HUES64 (cell line): Measurements from ENCODE around the gene RNF212.

Source experiments
- H3K27ac ChIP-seq: 2 replicates; pipeline ENCODE4 v1.7.0; 2013; ENCODE audit warnings: low read depth, low read length, inconsistent platforms
- H3K27me3 ChIP-seq: 2 replicates; pipeline ENCODE4 v1.6.1; 2013; ENCODE audit warnings: mild to moderate bottlenecking, low read length; ENCODE audit not compliant: insufficient read depth
- H3K36me3 ChIP-seq: 2 replicates; pipeline ENCODE4 v1.6.1; 2013; ENCODE audit warnings: mild to moderate bottlenecking, low read length; ENCODE audit not compliant: insufficient read depth
- H3K4me1 ChIP-seq: 2 replicates; pipeline ENCODE4 v1.6.1; 2013; ENCODE audit warnings: mild to moderate bottlenecking, low read length, moderate library complexity; ENCODE audit not compliant: insufficient read depth
- H3K4me3 ChIP-seq: 2 replicates; pipeline ENCODE4 v1.5.1; 2013; ENCODE audit warnings: mild to moderate bottlenecking, low read length, moderate library complexity
- H3K9ac ChIP-seq: 2 replicates; pipeline ENCODE4 v1.6.1; 2013; ENCODE audit warnings: mild to moderate bottlenecking, low read depth, low read length
- H3K9me3 ChIP-seq: 2 replicates; pipeline ENCODE4 v1.6.1; 2013; ENCODE audit warnings: low read depth, low read length; ENCODE audit not compliant: insufficient read depth
- whole genome bisulfite sequencing: fragments of 150-250, 120-280 bp; methylation state at CpG from one replicate; pipeline ENCODE4 v1.1.7; 2013; ENCODE audit warnings: missing lambda C conversion rate; 5-methylcytosine and 5-hydroxymethylcytosine counted together

The RNF212 gene

GRCh38 chr4:1029529-1029928, 83.8 kb downstream of the RNF212 start:
- Histone ChIP-seq H3K9me3 (no peaks in the 10 kb centered on the region), H3K9ac (no peak overlapping the region), H3K27me3 (no peaks in the 10 kb centered on the region), H3K4me3 (no peak overlapping the region), H3K36me3 (peaks cover 15% of the 10 kb centered on the region), H3K4me1 (no peaks in the 10 kb centered on the region; the same call in 1 of the 2 replicates), H3K27ac (no peak overlapping the region)
- WGBS, result 93% methylated on average over 17 of the region's 17 CpGs

DNA sequence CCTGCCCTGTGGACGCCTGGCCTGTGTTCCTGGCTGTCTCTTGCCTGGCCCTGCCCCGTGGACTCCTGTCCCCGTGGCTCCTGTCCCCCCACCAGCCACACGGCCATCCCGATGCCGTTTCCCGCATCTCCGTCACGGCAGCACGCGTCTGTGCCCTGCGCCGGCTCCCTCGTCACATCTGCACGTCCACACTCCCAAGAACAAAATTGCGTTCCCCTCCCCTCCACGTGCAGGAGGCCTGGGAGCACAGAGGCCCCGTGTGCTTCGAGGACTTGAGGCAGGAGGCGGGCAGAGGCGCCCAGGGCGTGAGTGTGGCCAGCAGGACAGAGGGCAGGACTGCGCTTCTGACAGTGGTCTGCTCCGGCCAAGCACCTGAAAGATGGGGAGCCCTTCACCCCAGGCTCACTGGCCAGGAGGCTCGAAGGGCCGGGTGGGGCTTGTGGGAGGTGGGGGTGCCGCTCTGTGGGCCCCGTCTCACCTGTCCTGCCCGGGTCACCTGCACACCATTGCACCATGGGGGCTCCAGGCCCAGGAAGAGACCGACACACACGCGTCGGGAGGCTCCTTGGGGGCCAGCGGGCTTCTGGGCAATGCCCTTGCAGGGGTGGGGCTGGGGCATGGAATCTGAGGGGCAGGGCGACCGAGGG, 84.7 kb downstream of the RNF212 start:
- peaks cover 18% of the 10 kb centered on the region for H3K36me3 ChIP-seq

DNA sequence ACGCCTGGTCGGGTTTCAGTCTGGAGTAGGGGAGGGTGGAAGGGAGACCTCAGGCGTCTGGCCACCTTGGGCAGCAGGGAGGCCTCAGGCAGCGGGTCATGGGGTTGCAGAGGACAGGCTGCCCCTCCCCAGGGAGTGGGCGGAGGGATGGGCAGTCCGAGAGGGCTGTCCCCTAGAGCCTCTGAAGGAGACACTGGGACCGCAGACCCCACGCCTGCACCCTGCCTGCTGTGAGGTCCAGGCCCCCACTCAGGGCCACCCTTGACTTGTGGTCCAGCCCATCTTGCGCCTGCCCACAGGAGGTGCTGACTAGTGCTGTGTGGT, 85.5 kb downstream of the RNF212 start:
- Histone ChIP-seq H3K27ac (no peak overlapping the region), H3K27me3 (no peaks in the 10 kb centered on the region), H3K36me3 (peaks cover 18% of the 10 kb centered on the region), H3K4me3 (no peak overlapping the region), H3K4me1 (no peaks in the 10 kb centered on the region; the same call in 1 of the 2 replicates), H3K9me3 (no peaks in the 10 kb centered on the region), H3K9ac (no peak overlapping the region)
- WGBS, result 84% methylated on average over 9 of the region's 9 CpGs

More for the DNA sequence above, 84.7 kb downstream of the RNF212 start:
- Histone ChIP-seq H3K4me1 (no peaks in the 10 kb centered on the region; the same call in 1 of the 2 replicates), H3K27ac (no peak overlapping the region), H3K9ac (no peak overlapping the region), H3K9me3 (no peaks in the 10 kb centered on the region), H3K27me3 (no peaks in the 10 kb centered on the region), H3K4me3 (no peak overlapping the region)
- 92% methylated on average over 36 of the region's 36 CpGs for WGBS

DNA sequence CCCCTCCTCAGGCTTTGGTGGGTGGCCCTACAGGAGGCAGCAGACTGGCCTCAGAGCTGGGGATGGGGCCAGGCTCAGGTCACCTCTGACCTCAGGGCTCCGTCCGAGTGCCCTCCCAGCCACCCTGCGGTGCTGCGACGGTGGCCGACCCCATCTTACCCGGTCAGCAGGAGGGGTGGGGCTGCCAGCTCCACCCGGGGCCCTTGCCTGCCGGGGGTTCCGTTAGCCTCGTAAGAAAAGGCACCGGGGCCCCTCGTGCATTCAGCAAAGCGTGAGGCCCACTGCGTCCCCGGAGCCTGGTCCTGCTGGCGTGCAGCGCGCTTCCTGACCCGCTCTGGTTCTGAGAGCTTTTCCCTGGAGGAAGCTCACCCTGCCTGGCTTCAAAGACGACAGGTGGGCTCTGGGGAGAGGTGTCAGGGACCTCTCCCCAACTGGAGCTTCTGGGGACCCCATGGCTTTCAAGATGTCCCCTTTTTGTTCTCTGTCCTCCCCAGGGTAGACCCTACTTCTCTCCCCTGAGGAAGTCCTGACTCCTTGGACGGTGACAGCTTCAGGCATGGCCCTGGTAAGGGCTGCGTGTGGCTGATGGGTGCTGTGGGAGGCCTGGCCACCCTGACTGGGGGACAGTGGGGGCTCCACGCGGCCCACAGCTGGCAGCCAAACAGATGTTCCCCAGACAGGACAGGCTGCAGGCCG, 86.0 kb downstream of the RNF212 start:
- H3K27ac ChIP-seq, result no peak overlapping the region
- no peak overlapping the region for H3K4me3 ChIP-seq
- H3K4me1 ChIP-seq, result no peaks in the 10 kb centered on the region; the same call in 1 of the 2 replicates
- H3K27me3 ChIP-seq, result no peaks in the 10 kb centered on the region
- H3K9ac ChIP-seq, result no peak overlapping the region
- H3K36me3 ChIP-seq, result peaks cover 18% of the 10 kb centered on the region
- 82% methylated on average over 26 of the region's 26 CpGs for WGBS
- no peaks in the 10 kb centered on the region for H3K9me3 ChIP-seq

- Histone ChIP-seq H3K27me3 (no peaks in the 10 kb centered on the region), H3K9ac (no peak overlapping the region), H3K4me3 (no peak overlapping the region), H3K4me1 (no peaks in the 10 kb centered on the region; the same call in 1 of the 2 replicates), H3K27ac (no peak overlapping the region), H3K36me3 (peaks cover 18% of the 10 kb centered on the region), H3K9me3 (no peaks in the 10 kb centered on the region)
- 66% methylated on average over 17 of the region's 17 CpGs for WGBS
Observed at GRCh38 chr4:1026115-1026514, 87.2 kb downstream of the RNF212 start.

DNA sequence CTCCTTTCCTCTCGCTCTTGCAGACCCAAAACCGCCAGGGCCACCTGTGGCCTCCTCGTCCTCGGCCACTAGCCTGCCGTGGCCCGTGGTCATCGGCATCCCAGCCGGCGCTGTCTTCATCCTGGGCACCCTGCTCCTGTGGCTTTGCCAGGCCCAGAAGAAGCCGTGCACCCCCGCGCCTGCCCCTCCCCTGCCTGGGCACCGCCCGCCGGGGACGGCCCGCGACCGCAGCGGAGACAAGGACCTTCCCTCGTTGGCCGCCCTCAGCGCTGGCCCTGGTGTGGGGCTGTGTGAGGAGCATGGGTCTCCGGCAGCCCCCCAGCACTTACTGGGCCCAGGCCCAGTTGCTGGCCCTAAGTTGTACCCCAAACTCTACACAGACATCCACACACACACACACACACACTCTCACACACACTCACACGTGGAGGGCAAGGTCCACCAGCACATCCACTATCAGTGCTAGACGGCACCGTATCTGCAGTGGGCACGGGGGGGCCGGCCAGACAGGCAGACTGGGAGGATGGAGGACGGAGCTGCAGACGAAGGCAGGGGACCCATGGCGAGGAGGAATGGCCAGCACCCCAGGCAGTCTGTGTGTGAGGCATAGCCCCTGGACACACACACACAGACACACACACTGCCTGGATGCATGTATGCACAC, 88.3 kb downstream of the RNF212 start:
- Histone ChIP-seq H3K9ac (no peak overlapping the region), H3K4me1 (no peaks in the 10 kb centered on the region), H3K4me3 (no peak overlapping the region), H3K27me3 (no peaks in the 10 kb centered on the region), H3K36me3 (peaks cover 18% of the 10 kb centered on the region), H3K27ac (no peak overlapping the region), H3K9me3 (no peaks in the 10 kb centered on the region)
- 95% methylated on average over 32 of the region's 32 CpGs for WGBS

- H3K36me3 ChIP-seq, result peaks cover 18% of the 10 kb centered on the region
- H3K4me3 ChIP-seq, result no peak overlapping the region
- H3K27ac ChIP-seq, result no peak overlapping the region
- no peak overlapping the region for H3K9ac ChIP-seq
- H3K27me3 ChIP-seq, result no peaks in the 10 kb centered on the region
- H3K4me1 ChIP-seq, result no peaks in the 10 kb centered on the region
- 96% methylated on average over 75 of the region's 83 CpGs for WGBS
- H3K9me3 ChIP-seq, result no peaks in the 10 kb centered on the region
Observed at GRCh38 chr4:1023895-1024740, 89.2 kb downstream of the RNF212 start.

DNA sequence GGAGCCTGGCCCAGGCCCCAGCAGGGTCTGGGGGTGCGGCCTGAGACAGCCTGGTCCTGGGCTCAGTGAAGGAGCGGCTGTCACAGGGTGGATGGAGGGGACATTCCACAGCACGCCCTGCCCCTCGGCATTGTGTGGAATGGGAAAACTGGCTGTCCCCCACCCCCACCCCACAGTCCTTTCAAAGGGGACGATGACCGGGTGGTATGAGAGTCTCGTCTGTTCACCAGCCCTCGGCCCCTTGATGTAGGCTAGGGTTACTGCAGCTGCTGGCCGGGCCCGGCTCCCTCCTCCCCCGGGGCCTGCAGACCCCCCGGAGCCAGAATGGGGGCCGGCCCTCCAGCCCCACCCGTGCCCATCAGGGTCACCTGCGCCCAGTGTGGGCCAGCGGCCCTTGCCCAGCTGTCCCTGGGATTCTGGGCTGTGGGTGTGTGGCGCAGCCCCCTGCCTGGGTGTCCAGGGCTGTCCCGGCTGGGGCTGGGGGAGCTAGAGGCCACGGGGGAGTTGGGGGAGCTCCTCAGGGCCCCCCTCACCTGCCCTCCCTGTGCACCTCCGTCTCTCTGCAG, 90.2 kb downstream of the RNF212 start:
- H3K36me3 ChIP-seq, result peaks cover 18% of the 10 kb centered on the region
- no peaks in the 10 kb centered on the region for H3K9me3 ChIP-seq
- H3K27me3 ChIP-seq, result no peaks in the 10 kb centered on the region
- 92% methylated on average over 19 of the region's 20 CpGs for WGBS
- H3K27ac ChIP-seq, result no peak overlapping the region
- no peaks in the 10 kb centered on the region for H3K4me1 ChIP-seq
- H3K9ac ChIP-seq, result no peak overlapping the region
- H3K4me3 ChIP-seq, result no peak overlapping the region

DNA sequence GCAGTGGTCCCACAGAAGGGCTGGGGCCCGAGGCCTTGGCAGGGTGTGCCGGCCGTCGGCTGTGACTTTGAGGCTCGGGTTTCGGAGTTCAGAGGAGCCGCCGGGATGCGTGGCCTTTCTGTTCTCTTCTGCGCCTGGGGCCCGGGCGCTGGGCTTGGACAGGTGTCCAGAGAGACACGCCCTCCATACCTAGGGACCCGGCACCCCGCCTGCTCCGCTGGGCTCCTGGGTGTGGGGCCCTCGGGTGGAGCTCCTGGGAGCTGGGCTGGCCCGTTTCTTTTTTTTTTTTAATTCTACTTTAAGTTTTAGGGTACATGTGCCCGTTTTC, 90.7 kb downstream of the RNF212 start:
- Histone ChIP-seq H3K27me3 (no peaks in the 10 kb centered on the region), H3K27ac (no peak overlapping the region), H3K36me3 (peaks cover 18% of the 10 kb centered on the region), H3K4me3 (no peak overlapping the region), H3K9me3 (no peaks in the 10 kb centered on the region), H3K4me1 (no peaks in the 10 kb centered on the region), H3K9ac (no peak overlapping the region)
- 89% methylated on average over 17 of the region's 19 CpGs for WGBS

- Histone ChIP-seq H3K4me3 (no peak overlapping the region), H3K36me3 (peaks cover 18% of the 10 kb centered on the region), H3K4me1 (no peaks in the 10 kb centered on the region), H3K27me3 (no peaks in the 10 kb centered on the region), H3K9me3 (no peaks in the 10 kb centered on the region), H3K27ac (no peak overlapping the region), H3K9ac (no peak overlapping the region)
- WGBS, result 93% methylated on average over 46 of the region's 46 CpGs
Observed at GRCh38 chr4:1022051-1022738, 91.2 kb downstream of the RNF212 start.
